GM20431 (cell line): ENCODE results near the gene SPOCD1.

Experiments
- in situ Hi-C: fragments of 300-500 bp; cut with MseI, MboI; formaldehyde crosslinking; loops from one replicate; pipeline ENCODE4 v1.15.0; 2020; ENCODE audit warnings: low sequenced_read_pairs; ENCODE audit not compliant: unreplicated experiment

SPOCD1 gene

DNA sequence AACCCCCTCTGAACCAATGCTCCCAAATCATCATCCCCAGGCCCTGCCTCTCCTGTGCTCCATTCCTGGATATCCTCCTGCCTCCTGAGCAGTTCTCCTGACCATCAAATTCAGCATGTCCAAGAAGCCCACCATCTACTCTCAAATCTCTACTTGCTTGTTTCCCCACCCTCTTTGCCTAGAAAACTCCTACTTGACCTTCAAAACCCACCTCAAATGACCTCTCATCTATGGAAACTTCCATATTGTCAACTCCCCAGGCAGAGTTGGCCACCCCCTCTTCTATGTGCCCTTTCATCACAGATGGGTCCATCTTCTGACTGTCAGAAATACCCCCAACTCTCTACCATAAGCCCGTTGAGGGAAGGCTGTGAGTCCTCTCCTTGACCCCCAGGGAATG lies 68.5 kb downstream of the SPOCD1 start:
- in situ Hi-C loops, result no loop called here

DNA sequence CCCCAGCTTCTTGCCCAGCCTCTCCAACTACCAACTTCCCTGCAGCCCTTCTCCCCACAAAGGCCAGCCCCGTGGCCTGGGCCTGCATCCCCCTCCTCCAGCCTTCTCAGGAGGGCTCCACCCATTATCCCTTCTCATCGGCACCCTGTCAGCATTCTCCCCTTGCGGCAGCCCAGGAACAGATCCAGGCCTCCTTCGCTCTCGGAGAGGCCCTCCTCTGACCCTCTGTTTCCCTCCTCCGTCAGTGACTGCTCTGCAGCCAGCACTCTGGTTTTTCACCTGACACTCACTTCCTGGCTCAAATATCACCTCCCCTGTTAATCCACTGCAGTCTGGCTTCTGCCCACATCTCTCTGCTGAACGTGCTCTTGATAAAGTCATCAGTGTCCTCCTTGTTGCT lies 69.1 kb downstream of the SPOCD1 start:
- in situ Hi-C loops, result no loop called here

DNA sequence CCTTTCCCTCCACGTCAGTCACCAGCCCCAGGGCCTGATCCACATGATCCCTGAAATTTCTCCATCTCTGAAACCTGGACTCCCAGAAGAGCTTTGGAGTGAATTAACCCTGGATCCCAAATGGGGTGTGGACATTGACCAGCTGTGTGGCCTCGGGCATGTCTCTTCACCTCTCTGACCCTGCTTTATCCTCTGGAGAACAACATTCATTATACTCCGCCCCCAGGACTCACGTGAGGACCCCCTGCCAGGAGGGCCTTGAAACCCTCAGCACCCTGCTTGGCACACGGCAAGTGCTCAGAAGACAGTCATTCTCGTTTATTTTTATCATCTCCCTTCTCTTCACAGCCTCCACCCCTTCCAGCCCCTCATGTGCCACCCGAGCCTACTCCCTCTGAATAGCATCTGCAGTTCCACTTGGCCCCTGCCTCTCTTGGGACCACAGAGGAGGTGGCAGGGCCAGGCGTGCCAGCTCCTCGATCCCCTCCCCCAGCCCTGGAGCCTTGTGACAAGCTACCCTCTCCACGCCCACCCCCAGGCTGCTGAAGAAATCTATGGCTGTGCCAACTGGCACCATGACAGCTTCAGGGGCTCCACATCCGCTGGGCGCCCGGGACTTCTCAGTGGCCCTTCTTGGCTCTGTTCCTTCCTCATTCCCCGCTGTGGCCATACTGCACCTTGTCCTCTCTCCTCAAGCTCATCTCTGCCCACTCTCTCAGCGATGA lies 69.7 kb downstream of the SPOCD1 start:
- in situ Hi-C loops, result no loop called here

DNA sequence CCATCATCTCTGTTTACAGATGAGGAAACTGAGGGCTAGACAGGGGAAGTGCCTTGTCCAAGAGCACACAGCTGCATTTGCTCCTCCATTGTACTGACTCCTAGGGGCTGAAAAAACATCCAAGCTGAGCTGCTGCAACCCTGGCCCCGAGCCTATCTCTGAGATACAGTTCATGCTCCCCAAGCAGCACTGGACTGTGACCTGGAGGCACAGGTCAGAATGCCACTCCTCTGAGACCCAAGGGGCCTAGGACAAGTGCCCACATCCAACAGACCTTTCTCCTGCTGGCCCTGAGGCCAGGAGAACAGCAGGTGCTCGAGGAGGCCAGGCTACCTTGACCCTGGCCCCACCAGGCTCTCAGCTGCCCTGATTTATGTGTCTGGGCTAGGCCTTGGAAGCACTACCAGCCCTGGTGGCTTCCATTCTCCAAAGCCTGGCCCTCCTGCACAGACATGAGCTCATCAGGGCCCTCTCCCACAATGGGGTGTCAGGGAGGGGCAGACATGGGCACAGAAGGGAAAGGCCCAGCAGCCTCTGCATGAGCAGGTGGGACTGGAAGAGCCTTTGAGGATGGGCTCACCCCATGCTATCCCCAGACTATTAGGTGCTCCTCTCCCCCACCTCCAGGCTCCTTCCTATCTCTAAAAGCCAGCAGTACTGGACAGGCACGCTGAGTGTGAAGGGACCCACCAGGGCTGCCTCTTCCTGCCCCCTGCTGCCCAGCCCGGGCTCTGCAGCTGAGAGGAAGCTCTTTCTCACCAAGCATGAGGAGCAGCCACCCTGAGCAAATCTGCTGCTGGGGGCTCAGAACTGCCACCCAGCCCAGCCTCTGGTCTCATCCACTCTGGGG lies 70.5 kb downstream of the SPOCD1 start:
- in situ Hi-C loops, result no loop called here

DNA sequence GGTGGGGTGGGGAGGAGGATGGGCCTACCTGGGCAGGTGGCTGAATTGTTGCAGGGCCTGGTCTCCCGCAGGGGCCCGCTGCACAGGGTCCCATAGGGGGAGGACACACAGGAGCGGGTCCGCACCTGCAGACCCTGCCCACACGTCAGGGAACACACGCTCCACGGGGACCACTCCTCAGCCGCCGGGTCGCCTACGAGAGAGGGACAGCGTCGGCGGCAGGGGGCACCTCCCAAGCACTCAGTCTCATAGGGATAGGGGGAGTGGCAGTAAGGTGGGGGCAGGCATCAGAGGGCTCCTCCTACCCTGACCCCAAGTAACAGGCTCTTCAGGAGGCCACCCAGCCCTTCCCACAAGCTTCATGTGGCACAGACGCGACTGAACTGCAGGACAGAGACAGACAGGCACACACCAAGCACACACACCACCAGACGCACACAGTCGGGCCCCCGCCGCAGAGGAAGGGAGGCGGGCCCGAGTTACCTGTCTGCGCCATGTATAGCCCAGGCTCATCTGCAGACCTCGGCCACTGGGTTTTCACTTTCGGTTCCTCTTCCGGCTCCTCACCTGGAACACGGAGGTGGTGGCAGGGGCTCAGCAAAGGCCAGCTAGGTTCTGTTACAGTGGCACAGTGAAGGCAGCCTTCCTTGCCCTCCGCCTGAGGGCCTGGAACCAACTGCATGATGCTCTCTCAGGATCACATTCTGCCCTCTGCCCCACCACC lies 71.5 kb downstream of the SPOCD1 start:
- in situ Hi-C loops, result no loop called here

DNA sequence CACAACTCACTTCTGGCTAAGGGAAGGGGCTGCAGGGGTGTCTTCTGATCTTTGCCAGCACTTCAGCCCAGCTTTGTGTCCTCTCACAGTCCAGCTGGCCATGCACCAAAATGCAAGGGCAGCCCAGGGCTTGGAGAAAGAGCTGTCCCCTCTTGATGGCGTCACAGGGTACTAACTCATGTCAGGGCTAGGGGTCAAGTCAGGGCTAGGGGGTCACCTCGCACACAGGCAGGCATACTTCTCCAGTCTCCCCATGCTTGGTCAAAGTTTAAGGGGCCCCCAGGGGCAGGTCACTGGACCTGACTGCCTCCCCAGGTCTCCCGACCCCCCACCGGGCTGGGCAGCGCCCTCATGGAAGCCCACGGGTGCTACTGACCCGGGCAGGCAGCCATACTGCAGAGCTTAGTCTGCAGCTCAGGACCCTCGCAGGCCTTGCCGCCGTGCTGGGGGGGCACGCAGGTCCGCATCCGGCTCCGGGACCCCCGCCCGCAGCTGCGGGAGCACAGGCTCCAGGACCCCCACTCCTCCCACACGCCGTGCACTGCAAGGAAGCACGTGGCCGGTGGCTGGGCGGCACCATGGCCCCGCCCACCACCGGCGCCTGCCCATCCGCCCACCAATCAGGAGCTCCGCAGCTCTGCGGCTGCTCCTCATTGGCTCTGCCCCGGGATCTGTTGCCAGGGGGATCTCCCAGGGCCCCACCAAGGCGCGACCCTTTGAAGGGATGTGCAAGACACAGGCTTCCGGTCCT lies 73.2 kb downstream of the SPOCD1 start:
- in situ Hi-C loops, result no loop called here
